GM19023 (cell line): ENCODE data around the gene DDX17.

Source experiments
- ATAC-seq: cut with Tn5 transposase; IDR thresholded peaks from one replicate; pipeline ENCODE4 v1.9.1; 2021; ENCODE audit warnings: mild to moderate bottlenecking, moderate library complexity; ENCODE audit not compliant: unreplicated experiment

The DDX17 gene

DNA sequence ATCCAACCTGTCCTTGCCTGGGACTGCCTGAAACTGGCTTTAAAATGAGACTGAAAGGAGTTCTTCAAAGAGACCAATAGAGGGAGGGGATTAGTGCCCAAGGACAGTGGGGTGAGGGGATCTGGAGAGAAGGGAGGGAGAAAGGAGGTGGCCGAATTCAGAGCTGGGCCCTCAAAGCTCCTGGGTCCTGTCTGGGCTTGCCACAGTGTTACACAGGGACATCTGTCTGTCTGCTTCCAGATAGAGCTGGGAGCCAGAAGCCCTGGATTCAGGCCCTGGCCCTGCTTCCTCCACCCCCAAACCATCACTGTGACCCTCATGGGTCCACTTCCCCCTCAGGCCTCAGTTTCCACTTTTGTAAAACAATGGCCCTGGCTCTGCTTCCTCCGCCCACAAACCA is 54.7 kb downstream of the DDX17 start:
- ATAC-seq = no peak

DNA sequence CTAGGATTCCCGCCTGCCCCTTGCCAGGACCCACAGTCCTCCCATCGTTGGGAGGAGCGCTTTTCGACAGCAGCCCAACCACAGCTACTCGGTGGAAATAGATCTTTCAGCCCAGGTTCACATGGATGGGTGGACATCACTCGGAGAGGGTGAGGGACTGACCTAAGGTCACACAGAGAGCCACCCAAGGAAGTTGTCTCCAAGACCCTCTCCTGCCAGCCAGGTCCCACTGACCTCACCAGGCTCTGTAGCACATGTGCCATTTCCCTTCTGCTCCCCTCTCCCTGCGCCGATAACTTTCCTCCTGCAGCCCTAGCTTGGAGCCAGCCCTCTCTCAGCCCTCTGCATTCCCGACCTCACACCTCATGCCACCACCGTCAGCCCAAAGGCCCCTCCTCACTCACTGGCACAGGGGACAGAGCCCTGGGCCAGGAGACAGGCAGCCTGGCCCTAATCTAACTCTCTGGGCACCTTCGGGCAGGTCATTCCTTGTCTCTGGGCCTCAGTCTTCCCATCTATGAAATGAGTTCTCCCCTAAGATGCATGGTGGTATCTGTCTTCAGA is 55.8 kb downstream of the DDX17 start:
- ATAC-seq = no peak

DNA sequence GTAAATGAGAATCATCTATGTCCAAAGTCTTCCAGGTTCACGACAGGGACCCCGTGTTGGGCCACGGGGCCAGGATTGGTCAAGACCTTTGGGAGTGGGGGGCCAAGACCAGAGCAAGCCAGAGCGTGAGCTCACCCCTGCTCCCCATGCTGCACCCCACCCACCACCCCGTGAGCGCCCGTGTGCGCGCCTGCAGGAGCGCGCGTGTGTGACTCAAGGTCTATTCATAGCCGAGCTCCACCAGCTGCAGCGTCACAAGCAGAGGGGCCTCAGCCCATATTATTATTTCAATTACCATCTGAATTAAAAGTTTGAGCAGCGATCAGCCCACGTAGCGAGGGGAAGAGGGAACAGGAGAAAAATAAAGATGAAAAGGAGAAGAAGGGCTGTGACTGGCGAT is 56.3 kb downstream of the DDX17 start:
- no peak for ATAC-seq

DNA sequence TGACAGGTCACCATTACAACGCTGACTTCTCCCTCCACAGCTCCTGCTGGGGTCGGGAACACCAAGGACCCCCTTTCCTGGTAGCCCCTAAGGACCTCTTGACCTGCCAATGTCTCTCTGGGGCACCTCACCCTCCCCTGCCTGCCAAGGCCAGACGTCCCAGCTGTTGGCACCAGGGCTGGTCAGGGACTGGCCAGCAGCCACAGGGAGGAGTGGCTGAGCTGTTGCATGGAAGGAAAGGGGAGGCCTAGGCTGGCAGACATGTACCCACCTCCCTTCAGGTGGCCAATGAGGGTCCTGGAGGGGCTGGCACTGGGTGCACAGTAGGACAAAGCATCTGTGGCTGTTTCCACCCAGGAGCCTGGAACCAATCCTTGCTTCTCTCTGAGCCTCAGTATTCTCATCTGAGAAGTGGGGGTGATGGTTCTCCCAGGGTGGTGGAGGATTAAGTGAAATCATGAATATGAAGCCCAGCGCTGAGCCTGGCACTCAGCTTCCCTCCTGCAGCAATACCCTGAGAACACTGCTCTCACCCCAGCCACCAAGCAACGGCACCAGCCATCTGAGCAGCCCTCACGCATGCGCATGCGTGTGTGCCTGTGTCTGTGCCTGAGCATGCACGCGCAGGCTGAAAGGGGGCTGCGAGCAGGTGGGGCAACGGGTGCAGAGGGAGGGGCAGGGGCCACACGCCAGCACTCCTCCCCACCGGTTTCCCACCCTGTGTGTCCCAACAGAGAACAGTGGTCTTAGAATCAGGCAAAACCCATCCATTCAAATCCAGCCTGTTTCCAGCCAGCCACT is 57.0 kb downstream of the DDX17 start:
- ATAC-seq = no peak

DNA sequence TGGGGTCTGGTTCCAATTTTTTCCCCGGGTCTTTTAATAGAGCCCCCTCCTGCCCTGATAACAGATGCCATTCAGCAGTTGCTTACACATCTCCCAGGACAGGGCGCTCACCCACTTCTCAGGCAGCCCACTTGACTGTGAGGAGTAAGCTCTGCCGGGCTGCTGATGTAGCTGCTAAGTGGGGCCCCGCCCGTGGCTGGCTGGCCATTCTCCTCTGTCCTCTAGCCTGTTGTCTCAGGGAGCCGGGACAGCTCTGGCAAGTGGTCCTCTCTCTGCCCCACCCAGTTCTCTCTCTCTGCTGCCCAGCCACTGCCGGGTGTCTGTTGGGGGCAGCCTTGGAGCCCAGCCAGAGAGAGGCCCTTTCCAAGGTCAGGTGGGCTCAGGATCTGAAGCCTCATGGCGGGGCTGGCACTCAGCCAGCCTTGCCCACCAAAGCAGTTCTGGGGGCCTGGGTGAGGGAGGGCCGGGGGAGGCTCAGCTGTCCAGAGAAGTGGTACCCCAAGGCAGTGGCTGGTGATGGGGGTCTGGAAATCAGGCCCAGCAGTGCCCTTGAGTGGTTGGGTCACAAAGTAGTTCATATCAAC is 60.0 kb downstream of the DDX17 start:
- ATAC-seq = no peak

DNA sequence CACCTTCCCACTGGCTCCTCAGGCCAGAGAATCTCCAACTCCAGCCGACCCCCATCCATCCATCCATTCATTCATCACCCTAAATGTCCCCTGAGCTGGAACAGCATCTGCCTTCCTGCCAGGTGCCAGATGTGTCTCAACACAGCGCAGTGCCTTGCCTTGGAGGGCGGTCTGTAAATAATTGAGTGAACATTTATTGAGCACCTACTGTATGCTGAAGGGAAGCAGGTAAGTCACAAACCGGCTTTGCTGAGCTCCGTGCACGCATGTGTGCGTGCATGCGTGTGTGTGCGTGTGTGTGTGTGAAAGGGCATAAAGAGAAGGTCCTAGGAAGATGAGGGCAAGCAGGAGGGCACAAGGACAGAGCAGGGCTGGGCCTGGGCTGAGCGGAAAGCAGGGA is 61.3 kb downstream of the DDX17 start:
- no peak for ATAC-seq

DNA sequence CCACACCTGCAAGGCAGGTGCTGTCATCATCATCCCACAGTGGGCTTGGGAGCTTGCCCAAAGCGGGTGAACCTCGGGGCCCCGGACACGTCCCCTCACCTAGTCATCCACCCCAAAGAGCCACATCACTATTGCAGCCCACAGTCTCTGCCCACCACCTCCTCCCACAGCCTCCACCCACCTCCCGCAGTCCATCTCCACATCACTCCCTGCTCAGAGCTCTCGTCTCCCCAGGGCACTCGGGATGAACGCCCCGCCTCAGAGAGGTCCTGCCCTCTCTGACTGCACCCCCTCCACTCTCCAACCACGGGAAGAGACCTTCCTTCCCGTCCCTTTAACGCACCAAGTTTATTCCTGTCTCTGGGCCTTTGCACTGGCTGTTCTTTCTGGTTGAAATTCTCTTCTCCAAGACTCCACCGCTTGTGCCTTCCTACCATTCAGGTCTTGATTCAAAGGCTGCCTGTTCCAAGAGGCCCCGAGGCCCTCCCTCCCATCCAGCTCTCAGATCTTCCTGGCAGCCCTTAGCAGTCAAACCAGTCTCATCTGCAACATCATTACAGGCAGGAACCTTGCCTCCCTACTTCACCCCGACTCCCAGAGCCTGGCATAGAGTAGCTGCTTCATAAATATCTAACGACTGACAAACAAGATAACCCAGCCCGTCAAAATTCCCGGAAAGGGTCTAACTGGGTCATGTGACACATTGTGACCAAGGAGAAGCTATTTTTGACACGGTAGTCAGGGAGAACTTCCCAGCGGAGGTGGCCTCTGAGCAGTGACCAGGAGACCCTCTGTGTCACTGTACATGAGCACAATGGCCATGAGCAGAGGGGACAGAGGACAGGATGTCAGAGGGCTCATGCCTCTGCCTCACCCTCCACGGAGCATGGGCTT is 62.2 kb downstream of the DDX17 start:
- no peak for ATAC-seq

DNA sequence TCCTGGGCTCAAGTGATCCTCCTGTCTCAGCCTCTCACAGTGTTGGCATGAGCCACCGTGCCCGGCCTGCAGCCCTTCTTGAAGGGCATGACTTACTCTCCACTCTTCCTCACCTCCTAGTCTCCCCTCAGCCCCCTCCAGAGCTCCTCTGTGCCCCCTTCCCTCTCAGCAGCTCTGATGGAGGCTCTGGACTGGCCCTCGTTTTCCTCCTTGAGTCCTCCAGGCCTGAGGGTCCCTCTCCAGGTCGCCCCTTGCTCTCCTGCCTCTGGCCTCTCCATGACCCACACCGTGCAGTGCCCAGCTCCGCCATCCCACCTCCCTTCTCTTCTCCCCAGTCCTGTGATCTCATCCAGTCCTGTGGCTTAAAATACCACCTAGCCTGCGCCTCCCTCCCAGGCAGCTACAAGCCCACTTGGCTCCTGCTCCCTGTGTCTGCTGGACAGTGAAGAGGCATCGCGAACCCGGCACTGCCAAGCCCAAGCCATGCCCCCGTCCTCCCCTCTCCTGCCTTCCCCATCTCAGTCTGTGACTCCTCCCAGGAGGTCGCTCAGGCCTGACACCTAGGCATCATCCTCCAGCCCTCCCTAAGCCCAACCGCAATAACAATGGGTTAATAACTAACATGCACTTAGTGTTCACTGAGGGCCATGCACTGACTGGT is 63.0 kb downstream of the DDX17 start:
- no peak for ATAC-seq

DNA sequence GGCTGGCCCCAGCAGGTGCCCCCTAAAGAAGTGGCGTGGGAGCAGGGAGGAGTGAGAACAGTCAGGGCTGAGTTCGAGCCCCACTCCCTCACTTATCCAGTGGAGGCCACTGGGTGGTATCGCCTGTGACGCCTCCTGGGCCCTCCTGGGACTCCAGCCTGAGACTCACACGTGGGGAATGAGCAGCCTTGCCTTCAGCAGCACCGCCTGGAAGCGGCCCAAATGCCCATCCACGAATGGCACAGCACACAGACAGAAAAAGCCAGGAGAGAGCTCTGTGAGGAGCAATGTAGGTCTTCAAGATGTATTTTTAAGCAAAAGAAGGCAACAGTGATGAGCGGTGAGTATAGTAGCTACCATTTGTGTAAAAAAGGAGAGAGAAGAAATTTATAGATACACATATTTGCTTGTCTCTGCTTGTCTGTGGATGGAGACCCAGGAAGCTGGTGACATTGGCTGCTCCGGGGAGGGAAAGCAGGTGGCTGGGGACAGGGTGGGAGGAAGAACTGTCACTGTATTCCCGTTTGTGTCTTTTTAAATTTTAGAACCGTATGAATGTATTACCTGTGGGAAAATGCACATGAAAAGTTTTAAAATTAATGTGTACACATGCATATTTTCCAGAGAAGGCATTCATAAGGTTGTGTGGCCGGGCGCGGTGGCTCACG is 64.4 kb downstream of the DDX17 start:
- no peak for ATAC-seq

DNA sequence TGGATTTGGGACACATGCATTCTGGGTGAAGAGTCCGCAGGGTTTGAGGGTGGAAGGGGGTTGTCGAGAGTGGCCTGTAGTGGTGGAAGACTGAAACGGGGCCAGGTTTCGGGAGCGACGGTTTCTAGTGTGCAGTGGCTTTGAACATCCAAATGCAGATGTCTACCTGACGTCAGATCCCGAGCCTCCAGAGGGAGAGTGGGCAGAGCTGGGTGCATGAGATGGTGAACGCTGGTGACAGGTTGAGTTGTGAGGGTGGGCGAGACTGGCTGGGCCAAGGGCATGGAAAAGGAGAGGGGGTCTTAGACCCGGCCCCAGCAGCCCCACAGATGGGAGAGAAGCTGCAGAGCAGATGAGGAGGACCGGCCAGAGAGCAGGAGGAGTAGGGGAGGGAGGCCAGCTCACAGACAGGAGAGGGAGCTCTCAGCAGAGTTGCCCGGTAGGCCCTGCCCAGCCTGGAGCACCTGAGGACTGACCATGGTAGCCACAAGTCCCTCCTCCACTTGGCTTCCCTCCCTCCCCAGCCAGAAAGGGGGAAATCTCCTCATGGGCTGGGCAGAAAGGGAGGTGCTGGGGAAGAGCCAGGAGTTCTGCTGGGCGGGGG is 65.3 kb downstream of the DDX17 start:
- no peak for ATAC-seq

DNA sequence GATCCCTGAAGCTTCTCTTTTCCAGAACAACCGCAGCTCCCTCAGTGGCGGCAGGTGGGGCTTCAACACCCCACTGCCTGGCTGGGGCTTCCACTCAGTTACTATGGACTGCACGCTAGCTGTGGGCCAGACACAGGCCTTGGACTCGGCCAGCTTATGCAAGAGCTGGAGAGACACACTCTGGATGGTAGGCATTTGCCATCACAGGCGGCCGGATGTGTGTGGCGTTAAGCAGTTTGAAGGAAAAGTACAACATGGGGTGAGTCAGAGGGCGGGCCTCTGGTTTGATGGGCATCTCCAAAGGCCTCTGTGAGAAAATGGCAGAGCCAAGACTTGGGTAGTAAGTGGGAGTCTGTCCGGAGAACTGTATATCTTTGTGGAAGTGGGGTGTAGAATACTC is 68.7 kb downstream of the DDX17 start:
- ATAC-seq = no peak

DNA sequence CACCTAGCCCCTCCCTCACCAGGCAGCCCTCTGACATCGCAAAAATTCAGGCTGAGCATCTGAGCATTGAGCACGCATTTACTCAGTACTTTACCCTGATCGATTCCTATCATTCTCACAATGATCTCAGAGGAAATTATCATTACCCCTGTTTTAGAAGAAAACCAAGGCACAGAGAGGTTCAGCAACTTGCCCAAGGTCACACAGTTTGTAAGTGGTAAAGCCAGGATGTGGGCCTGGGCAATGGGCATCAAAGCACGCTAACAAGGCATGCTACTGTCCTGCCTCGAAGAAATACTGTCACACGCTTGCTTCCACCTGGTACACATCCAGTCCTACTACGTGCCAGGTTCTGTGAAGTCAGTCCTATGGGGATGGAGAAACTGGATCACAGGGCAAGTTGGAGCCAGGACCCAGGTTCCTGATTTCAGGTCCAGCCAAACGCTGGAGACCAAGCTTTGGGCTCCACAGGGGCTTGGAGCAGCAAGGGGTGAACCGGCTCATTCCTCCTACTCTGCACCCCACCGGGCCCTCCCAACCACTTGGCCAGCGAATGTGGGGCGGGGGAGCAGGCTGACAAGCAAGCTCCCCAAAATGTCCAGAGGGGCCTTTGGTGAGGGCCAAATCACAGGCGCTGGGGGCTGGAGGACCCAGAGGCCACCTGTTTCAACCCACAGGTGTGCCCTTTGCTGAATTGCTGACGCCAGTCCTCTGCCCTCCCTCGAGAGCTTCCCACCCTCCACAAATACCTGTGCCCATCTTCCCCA is 69.3 kb downstream of the DDX17 start:
- ATAC-seq = no peak

DNA sequence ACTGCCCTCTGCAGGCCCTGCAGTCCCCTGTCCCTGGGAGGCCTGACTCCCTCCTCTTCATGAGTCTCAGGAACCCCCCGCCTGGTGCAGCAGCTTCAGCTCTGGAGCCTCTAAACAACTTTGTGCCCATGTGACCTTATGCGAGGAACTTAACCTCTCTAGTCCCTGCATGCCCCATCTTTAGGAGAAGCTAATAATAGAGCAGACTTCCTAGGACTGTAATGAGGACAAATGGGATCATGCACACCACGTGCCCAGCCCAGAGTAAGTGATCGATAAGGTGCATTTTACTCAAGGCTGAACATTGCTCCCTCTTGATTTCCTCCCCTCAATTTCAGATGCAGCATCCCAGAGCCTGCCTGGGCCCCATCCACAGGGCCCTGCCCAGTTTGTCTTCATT is 70.1 kb downstream of the DDX17 start:
- ATAC-seq = no peak

DNA sequence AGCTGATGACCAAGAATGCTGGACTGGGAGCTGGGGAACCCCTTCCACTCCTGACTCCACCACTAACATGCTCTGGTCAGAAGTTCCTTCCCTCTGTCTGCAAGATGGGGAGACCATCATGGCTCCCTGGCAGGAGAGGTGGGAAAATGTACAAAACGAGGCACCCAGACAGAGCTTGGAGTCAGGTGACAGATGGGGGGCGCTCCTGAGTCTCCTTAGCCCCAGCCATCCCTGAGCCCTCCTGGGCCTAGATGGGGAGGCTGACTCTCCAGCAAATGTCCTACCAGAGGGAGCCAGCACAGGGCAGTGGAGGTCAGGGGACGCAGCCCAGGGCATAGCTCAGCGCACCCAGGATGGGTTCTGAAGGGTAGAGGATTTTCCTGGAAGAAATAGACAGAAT is 71.1 kb downstream of the DDX17 start:
- no peak for ATAC-seq

DNA sequence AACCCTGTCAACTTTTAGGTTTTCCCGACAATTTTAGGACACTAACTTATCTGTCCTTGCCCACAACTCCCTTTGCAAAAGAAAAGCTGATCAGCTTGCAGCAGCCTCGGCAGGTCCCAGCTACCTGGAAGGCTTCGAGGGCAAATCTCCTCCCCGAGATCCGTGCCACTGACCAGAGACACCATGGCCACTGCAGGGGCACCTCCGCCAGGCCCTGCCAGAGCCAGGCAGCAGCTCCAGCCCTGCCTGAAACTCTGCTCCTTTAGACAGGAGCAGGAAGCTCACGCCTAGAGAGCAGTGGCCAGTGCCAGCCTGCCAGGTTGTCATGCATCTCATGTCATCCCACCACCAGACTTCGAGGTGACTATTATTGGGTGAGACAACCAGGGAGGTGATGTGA is 72.2 kb downstream of the DDX17 start:
- ATAC-seq = no peak
